Measurements from ENCODE around the gene BCAP31.
"Not testable (repeated sequence)": the region's sequence is repeated elsewhere in the genome, so short reads cannot be mapped to it uniquely, and the experiment has no call there.

Gene BCAP31

DNA sequence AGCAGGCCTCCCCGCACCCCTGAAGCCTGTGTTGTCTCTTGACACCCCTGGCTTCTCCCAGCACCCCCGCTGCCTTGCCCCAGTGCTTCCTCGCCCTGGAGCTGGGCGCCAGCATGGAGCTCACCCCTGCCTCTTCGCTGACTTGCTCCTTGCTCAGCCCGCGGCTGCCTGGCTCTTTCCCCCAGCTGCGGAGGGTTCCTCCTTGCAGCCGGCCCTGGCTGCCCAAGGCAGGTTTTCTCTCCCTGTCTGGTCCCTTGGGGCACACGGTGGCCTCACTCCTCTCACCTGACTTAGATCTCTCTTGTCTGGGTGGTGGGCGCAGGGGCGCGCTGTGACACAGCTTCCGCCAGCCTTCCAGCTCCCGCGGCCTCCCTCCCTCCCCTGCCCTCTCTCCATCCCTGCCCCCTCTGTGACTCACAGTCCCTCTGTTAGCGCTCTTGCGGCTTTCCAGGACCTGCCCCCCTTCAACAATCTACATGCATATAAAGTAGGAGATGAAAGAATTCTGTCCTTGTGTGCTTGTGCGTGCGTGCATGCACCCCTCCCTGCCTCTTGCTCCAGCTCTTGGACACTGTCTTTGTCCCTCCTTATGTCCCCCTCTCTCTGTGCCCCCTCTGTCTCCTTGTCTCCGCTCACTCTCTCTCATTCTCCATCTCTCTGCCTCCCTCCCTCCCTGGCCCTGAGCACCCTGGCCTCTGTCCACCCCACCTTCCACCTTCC is 42.1 kb upstream of the BCAP31 start:
- Mint-ChIP-seq H3K27ac (no peak overlapping the region), H3K4me1 (peaks cover 9% of the 10 kb centered on the region), H3K4me3 (no peak overlapping the region), H3K36me3 (no peaks in the 10 kb centered on the region), H3K27me3 (peaks cover 14% of the 10 kb centered on the region), H3K9me3 (no peaks in the 10 kb centered on the region)
- peak; percentile 35 for DNase-seq
- CTCF ChIA-PET: interaction anchor here (1.6 to 1.8 kb wide), 2 partner anchors 181 to 184 kb away, joined by 4 to 8 read pairs; no protein-coding TSS in a partner anchor

DNA sequence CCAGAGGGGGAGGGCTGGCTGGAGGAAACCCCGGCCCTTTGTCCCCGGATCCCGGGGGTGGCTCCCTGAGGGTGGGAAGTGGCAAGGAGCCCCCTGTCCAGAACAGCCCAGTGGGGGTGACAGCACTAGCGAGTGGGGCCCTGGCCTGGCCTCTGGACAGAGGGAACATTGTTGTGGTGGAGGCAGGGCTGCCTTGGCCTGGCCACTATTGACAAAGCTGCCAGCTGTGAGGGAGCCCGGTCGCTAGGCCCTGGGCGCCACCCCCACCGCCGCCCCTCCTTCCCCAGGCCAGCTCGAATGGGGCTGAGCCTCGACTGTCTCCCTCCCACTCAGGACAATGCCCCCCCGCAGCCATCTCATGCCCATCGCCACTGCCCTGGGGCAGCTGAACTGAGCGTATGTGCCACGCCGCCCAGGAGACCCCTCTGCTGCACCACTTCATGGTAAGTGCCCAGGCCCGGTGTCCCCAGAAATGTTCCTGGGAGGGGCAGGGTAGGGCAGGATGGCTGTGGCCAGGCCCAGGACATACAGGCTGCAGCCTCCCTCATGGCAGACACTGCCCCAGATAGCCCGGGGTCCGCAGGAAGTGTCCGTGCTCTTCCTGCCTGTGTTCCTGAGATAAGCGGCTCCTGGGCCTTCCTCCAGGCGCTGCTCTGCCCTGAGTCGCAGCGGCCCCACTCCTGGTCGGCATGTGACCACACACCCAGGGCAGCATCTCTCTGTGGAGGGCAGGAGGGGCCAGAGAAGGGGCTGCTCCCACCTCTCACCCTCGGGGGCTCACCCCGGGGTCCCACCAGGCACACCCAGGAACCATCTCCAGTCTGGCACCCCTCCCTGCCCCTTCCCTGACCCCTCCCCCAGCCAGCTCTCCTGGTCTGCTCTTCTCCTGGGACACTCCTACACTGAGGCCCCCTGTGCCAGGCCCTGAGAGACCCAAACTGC is 41.2 kb upstream of the BCAP31 start:
- Mint-ChIP-seq H3K36me3 (no peaks in the 10 kb centered on the region), H3K27ac (no peak overlapping the region), H3K27me3 (peaks cover 14% of the 10 kb centered on the region), H3K4me3 (no peak overlapping the region), H3K4me1 (peaks cover 9% of the 10 kb centered on the region), H3K9me3 (no peaks in the 10 kb centered on the region)
- CTCF ChIA-PET: interaction anchor here (1.2 to 1.6 kb wide), 2 partner anchors 127 to 185 kb away, joined by 4 read pairs; no protein-coding TSS in a partner anchor
- no peak for DNase-seq

DNA sequence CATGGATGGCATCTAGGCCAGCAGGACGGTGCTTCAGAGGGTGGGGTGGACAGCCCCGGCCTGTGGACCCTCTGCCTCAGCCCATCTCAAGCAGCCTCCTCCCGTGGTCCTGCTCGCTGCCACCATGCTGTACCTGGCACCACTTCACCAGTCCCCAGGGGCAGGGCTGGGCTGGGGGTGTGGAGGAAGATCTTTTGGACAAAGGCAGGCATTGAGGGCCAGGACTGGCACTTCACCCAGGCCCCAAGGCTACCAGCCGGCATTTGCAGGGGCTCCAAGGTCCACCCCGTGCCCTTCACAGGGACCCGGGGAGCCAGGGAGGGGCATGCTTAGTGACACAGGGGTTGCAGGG is 40.6 kb upstream of the BCAP31 start:
- Mint-ChIP-seq H3K27me3 (peaks cover 14% of the 10 kb centered on the region), H3K9me3 (no peaks in the 10 kb centered on the region), H3K27ac (no peak overlapping the region), H3K4me1 (peaks cover 9% of the 10 kb centered on the region), H3K4me3 (no peak overlapping the region), H3K36me3 (no peaks in the 10 kb centered on the region)
- CTCF ChIA-PET: interaction anchor here (1.0 to 3.3 kb wide), 4 partner anchors 88 to 186 kb away, joined by 3 to 27 read pairs (median 4); no protein-coding TSS in a partner anchor
- DNase-seq: no peak

DNA sequence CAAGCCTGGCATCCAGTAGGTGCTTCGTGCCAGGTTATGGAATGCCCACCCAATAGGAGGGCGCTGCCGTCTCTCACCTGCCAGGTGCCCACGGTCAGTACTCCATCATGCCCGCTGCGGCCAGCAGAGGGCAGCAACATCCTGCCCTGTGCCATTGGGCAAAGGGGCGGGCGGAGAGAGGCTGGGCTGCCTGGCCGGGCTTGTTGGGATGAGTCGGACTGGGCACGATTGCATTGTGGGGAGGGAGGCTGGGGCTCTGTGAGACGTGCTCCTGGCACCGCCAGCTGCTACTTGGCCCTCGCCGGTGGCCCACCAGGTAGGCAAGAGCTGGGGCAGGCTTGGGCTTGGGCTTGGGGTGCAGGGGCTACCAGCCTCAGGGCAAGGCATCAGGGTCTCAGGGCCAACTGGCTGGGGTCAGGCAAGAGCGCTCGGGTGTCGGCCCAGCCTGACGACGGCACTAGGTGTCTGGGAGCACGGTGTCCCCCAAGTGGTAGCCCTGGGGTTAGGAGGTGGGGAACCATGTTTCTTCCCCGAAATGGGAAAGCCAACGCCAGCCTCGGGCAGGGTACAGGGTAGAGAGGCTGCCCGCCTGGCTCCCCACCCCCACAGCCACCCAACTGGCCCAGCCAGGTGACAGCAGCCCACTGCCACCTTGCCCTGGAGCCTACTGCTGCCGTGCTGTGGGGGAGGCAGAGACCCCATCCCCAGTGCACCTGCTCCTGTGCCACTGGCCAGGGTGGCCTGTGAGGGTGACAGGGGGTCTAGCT is 40.0 kb upstream of the BCAP31 start, which contains the start of gene PLXNB3:
Gene PLXNB3, plus strand, starts transcription at position 261 of the 767 bp plus-strand sequence. CDS start 1,287 bp downstream, outside the sequence.
- Mint-ChIP-seq H3K36me3 (no peaks in the 10 kb centered on the region), H3K4me3 (no peak within 1 kb of the TSS), H3K27me3 (peaks cover 14% of the 10 kb centered on the region), H3K4me1 (peaks cover 9% of the 10 kb centered on the region), H3K27ac (no peak within 1 kb of the TSS), H3K9me3 (no peaks in the 10 kb centered on the region)
- CTCF ChIA-PET: interaction anchor here (0.6 to 3.3 kb wide), 5 partner anchors 89 to 204 kb away, joined by 3 to 27 read pairs (median 4); no protein-coding TSS in a partner anchor
- DNase-seq: peak; percentile 80

DNA sequence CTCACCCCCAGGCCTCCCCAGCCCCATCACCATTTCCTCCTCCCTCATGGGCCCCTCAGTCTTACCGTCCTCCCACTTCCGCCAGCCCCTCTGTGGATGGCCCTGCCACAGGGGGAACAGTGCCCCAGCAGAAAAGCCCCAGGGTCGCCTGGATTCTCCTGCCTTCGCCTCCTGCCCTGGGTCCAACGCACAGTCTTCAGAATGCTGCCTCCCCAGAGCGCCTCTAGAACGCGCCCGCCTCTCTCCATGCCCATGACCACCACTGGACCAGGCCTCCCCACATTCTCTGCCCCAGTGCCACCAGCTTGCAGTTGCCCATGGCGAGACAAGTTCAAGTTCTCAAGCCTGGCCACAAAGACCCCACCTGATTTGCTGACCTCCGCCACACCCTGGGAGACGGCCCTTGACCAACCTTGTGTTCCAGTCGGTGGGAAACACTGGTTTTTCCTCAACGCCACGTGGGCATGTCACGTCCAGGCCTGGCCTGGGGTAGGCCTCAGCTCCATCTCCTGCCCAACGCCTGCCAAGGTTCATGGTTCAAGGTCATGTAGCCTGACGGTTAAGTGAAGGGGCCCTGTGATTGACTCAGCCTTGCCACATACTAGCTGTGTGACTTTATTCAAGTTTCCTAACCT is 39.2 kb upstream of the BCAP31 start:
- H3K9me3 Mint-ChIP-seq: no peaks in the 10 kb centered on the region
- peaks cover 9% of the 10 kb centered on the region for H3K4me1 Mint-ChIP-seq

DNA sequence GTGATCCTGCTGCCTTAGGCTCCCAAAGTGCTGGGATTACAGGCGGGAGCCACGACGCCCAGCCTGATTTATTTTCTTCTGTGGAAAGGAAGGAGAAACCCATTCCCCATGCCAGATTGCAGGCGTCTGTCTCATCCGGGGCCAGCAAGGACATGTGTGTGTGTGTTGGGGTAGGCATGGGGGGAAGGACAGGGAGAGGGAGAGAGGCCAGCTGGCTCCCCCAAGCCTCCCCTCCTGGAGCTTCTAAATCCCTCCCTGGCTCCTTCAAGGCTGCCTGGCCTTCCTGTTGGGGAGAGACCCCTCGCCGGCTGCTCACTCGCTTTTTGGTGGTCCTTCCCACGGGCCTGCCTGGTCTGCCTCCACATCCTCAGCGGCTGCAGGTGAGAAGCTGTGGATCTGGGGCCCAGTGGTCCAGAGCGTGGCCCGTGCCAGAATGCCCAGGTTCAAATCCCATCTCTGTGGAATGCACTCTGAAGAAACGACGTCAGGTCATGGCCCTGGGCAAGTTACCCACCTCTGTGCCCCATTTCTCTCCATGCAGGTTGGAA is 38.5 kb upstream of the BCAP31 start:
- H3K36me3 Mint-ChIP-seq: no peaks in the 10 kb centered on the region
- CTCF ChIA-PET: interaction anchor here (1.1 to 3.3 kb wide), 2 partner anchors 26 to 185 kb away, joined by 3 to 27 read pairs; no protein-coding TSS in a partner anchor
- H3K27me3 Mint-ChIP-seq: peaks cover 16% of the 10 kb centered on the region
- peaks cover 8% of the 10 kb centered on the region for H3K4me1 Mint-ChIP-seq
- no peak overlapping the region for H3K27ac Mint-ChIP-seq
- H3K9me3 Mint-ChIP-seq: no peaks in the 10 kb centered on the region
- DNase-seq: no peak
- no peak overlapping the region for H3K4me3 Mint-ChIP-seq

More for the DNA sequence above, 39.2 kb upstream of the BCAP31 start:
- CTCF ChIA-PET: interaction anchor here (0.6 to 3.3 kb wide), 5 partner anchors 27 to 205 kb away, joined by 3 to 27 read pairs (median 3); no protein-coding TSS in a partner anchor
- H3K27ac Mint-ChIP-seq: no peak overlapping the region
- no peaks in the 10 kb centered on the region for H3K36me3 Mint-ChIP-seq
- peaks cover 14% of the 10 kb centered on the region for H3K27me3 Mint-ChIP-seq
- H3K4me3 Mint-ChIP-seq: no peak overlapping the region
- DNase-seq: no peak

DNA sequence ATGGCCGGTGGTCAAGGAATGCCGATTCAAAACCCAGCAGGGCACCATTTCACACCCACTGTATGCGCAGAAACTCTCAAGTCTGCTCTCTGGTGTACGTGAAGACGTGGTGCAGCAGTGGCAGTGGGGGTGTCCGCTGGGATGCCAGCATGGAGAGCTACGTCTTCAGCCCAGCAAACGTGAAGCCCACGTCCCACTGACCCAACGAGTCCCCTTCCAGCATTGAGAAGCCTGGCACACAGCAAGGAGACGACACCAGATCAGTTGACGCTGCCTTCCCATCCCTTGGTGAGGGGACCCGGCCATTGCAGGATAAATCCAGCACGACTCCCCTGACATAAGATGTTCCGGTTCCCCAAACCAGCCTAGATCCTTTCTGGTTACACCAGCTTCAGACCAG is 37.7 kb upstream of the BCAP31 start:
- peaks cover 23% of the 10 kb centered on the region for H3K27me3 Mint-ChIP-seq
- no peaks in the 10 kb centered on the region for H3K9me3 Mint-ChIP-seq
- no peak for DNase-seq
- no peak overlapping the region for H3K27ac Mint-ChIP-seq
- H3K4me1 Mint-ChIP-seq: peaks cover 8% of the 10 kb centered on the region
- CTCF ChIA-PET: interaction anchor here (3.3 kb wide), 1 partner anchor 186 kb away, joined by 27 read pairs; no protein-coding TSS in a partner anchor
- H3K36me3 Mint-ChIP-seq: no peaks in the 10 kb centered on the region
- no peak overlapping the region for H3K4me3 Mint-ChIP-seq

DNA sequence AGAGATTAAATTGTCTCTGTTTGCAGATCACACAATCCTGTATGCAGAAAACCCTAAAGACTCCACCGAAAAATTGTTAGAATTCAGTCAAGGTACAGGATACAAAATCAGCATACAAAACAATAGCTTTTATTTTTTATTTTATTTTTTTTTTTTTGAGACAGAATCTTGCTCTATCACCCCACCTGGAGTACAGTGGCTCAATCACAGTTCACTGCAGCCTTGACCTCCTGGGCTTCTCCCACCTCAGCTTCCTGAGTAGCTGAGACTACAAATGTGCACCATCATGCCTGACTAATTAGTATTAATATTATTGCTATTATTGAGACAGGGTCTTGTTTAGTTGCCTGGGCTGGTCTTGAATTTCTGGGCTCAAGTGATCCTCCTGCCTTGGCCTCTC is 30.9 kb upstream of the BCAP31 start:
- H3K4me3 Mint-ChIP-seq: no peak overlapping the region
- DNase-seq: no peak
- CTCF ChIA-PET: interaction anchor here (0.6 kb wide), 1 partner anchor 285 kb away, joined by 3 read pairs; the partner anchor contains the start of gene HAUS7
- H3K9me3 Mint-ChIP-seq: no peaks in the 10 kb centered on the region
- no peak overlapping the region for H3K27ac Mint-ChIP-seq
- H3K27me3 Mint-ChIP-seq: peaks cover 23% of the 10 kb centered on the region
- H3K36me3 Mint-ChIP-seq: no peaks in the 10 kb centered on the region
- no peaks in the 10 kb centered on the region for H3K4me1 Mint-ChIP-seq

DNA sequence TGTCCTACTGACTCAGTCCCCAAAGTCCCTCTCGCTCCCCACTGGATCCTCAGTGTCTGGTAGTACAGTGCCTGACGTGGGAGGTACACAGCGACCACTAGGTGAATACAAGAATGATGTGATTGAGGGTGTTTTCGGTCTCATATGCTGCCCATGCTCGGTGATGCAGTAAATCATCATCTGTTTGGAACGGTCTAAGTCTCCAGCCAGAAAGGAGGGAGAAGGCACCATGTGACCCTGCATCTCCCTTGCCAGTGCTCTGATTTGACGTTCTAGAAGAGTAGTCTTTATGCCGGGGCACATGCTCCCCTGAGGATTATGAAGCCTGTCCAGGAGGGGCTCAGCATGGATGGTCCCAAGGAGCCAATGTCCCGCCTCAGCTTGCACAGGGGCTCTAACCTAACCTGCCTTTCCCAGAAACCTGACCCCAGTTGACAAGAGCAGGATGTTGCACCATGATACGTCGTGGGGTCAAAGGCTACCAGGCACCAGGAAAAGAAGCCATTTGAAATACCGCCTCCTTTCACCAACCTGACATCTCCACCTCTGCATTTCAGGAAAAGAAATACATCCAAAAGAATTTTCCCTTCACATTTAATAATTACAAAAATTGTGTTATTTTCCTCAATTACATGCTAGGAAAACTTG is 26.1 kb upstream of the BCAP31 start:
- CTCF ChIA-PET: no interaction called here
- DNase-seq: no peak
- Mint-ChIP-seq H3K36me3 (no peaks in the 10 kb centered on the region), H3K9me3 (no peaks in the 10 kb centered on the region), H3K27me3 (peaks cover 42% of the 10 kb centered on the region), H3K27ac (no peak overlapping the region), H3K4me3 (no peak overlapping the region), H3K4me1 (no peaks in the 10 kb centered on the region)

DNA sequence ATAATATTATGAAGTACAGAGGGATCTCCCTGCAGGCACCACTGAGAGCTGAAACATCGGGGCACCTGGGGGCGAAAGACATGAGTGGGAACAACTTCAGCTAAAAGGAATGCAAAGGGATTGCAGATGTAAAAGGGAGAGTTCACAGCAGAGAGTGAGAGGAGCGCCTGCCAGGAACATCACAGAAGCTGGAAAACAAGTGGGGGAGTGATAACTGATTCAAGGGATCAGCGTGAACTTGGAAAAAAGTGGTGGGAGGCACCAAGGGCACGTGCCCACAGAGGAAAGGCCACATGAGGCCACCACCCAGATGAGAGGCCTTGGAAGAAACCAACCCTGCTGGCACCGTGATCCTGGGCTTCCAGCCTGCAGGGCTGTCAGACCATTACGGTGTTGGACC is 24.8 kb upstream of the BCAP31 start:
- H3K27ac Mint-ChIP-seq, H3K36me3 Mint-ChIP-seq, H3K9me3 Mint-ChIP-seq, CTCF ChIA-PET, H3K4me1 Mint-ChIP-seq, H3K4me3 Mint-ChIP-seq, DNase-seq: not testable (repeated sequence)
- peaks cover 52% of the 10 kb centered on the region for H3K27me3 Mint-ChIP-seq

DNA sequence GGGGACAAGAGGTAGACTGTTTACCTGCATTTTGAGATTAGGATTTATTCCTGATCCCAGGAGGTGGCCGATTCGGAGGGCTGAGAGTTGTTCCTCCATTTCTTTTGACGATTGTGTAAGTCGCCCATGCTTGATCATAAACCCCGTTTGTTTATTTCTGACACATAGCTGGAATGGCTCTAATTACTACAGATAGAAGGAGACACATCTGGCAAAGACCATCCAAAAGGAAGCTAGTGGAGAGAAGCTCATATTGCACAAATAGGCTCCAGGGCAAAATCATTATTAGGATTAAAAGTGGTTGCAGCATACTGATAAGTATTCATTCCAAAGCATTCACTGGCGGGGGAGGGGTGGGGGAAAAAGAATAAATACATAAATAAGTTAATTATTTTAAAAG is 22.8 kb upstream of the BCAP31 start:
- H3K36me3 Mint-ChIP-seq, H3K4me3 Mint-ChIP-seq, DNase-seq, H3K9me3 Mint-ChIP-seq, H3K27ac Mint-ChIP-seq, H3K4me1 Mint-ChIP-seq, CTCF ChIA-PET: not testable (repeated sequence)
- H3K27me3 Mint-ChIP-seq: peaks cover 42% of the 10 kb centered on the region

DNA sequence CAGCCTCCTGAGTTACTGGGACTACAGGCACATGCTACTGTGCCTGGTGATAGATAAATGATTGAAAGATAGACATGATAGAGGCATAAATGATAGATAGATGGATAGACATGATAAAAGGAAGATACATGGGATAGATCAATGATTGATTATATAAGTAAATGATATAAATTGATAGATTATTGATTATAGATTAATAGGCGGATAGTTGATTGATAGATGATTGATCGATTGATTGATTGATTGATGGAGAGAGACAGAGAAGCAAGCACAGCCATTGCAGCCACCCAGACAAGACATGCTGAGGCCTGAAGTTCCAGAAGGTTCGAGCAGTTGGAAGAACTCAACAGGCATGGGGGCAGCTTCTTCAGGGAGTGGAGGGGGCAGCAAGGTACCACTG is 22.2 kb upstream of the BCAP31 start:
- H3K4me1 Mint-ChIP-seq: peaks cover 5% of the 10 kb centered on the region
- H3K9me3 Mint-ChIP-seq: no peaks in the 10 kb centered on the region
- CTCF ChIA-PET: no interaction called here
- no peak for DNase-seq
- peaks cover 42% of the 10 kb centered on the region for H3K27me3 Mint-ChIP-seq
- H3K36me3 Mint-ChIP-seq: no peaks in the 10 kb centered on the region
- H3K4me3 Mint-ChIP-seq: no peak overlapping the region
- H3K27ac Mint-ChIP-seq: no peak overlapping the region

DNA sequence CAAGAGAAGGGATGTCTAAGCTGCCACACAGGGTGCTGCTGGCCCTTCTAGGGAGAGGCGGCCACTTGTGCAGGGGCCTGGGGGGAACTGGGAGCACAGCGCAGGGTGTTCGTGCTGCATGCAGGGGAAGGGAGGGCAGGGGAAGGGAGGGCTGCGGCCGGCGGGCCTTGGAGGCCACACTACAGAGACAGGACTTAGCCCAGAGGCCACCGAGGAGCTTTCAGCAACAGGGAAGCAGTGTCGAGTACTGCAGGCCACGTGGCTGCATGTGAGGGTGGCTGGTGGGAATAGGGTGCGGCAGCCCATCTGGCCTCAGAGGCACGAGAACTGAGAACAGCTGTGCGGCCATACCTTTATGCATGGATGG is 20.9 kb upstream of the BCAP31 start:
- H3K27ac Mint-ChIP-seq, H3K9me3 Mint-ChIP-seq, H3K4me3 Mint-ChIP-seq, CTCF ChIA-PET, DNase-seq, H3K36me3 Mint-ChIP-seq: not testable (repeated sequence)
- peaks cover 17% of the 10 kb centered on the region for H3K4me1 Mint-ChIP-seq
- peaks cover 37% of the 10 kb centered on the region for H3K27me3 Mint-ChIP-seq

All from activated naive CD4-positive, alpha-beta T cell treated with anti-CD3 and anti-CD28 coated beads, Interleukin-2, amount 10 ng/mL, durations not matched to agents 7 days and 5 days (primary cell).